BLaER1 treated with 17β-estradiol and CSF1 and Interleukin-3, amounts not matched to agents 10 nM and 100 nM (cell line): ENCODE measurements around the gene AUP1.
A peak's percentile ranks its signal among the peaks of the same experiment; 100 is the strongest.

Source experiments
- H3K27ac ChIP-seq, 11 experiments: shearing (Covaris generic); formaldehyde crosslinking; 2 replicates each; pipeline ENCODE4 v1.8.1; 2022
- H3K27me3 ChIP-seq, 11 experiments: shearing (Covaris generic); formaldehyde crosslinking; 2 replicates each; pipeline ENCODE4 v1.8.1; 2022
- H3K36me3 ChIP-seq, 11 experiments: shearing (Covaris generic); formaldehyde crosslinking; 2 replicates each; pipeline ENCODE4 v1.8.1; 2022
- H3K4me1 ChIP-seq, 10 experiments: shearing (Covaris generic); formaldehyde crosslinking; 2 replicates each; pipeline ENCODE4 v1.8.1; 2022
- H3K4me2 ChIP-seq, 11 experiments: shearing (Covaris generic); formaldehyde crosslinking; 2 replicates each; pipeline ENCODE4 v1.8.1; 2022
- H3K4me3 ChIP-seq, 10 experiments: shearing (Covaris generic); formaldehyde crosslinking; 2 replicates each; pipeline ENCODE4 v1.8.1; 2022
- H3K9ac ChIP-seq, 11 experiments: shearing (Covaris generic); formaldehyde crosslinking; 2 replicates each; pipeline ENCODE4 v1.8.1; 2022
- H3K9me3 ChIP-seq, 11 experiments: shearing (Covaris generic); formaldehyde crosslinking; replicated peaks in 1 of 11; 2 replicates each; pipeline ENCODE4 v1.8.1; 2022
- H4K20me1 ChIP-seq, 11 experiments: shearing (Covaris generic); formaldehyde crosslinking; 2 replicates each; pipeline ENCODE4 v1.8.1; 2022
- Cebpa-rat ChIP-seq, 11 experiments: shearing (Covaris generic); IDR thresholded peaks; 2 replicates each; pipeline ENCODE4 v1.8.1; 2022

AUP1 gene

DNA sequence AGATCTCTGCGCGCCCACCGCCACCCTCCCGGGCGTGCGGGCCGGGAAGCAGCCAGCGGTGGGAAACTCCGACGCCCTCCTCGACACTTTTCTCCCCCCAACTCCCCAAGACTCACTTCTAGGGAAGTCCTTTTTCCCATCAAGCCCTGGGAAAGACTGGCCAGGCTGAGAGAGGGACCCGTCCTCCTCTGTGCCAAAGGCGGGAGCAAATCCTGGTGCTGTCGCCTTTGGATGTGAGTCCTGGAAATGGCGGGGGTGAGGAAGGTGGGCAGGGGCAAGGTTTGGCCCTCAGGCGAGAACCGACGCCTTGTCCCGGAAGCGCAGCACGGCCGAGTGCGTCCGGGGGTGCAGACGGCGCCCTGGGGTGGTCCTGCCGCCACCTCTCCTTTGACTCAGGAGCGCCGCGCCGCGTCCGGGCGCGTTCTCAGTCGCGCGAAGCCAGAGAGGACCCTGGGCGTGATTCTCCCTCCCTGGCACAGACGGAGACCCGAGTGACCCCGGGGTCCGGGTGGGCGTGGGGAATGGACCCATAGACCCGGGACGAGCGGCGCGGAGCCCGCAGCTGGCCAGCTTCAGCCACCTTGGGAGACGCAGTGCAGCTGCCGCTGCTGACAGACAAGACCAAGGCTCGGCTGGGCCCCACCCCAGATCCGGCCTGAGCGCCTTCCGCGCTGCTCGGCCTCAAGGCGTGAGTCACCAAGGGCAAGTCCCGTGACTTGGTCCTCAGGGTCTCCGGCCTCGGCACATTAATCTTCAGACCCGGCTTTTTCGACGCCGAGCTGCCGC is 26.6 kb downstream of the AUP1 start:
- Histone ChIP-seq H3K27me3 (peaks cover 65 to 83% (median 80%) of the 10 kb centered on the region in 11 experiments), H3K9me3 (peaks cover 0 to 10% (median 0%) of the 10 kb centered on the region in 11 experiments; a peak in 1 of 22 replicates), H3K36me3 (peaks cover 11 to 24% (median 18%) of the 10 kb centered on the region in 11 experiments; a peak in 21 of 22 replicates), H3K4me2 (peak overlapping the region; percentile 25 to 100 (median 67)), H3K27ac (peak overlapping the region in 4 of 11 experiments; percentile 52 to 80 (median 67); a peak in 7 of 22 replicates), H3K4me3 (peak overlapping the region in 9 of 10 experiments; percentile 3 to 65 (median 37); a peak in 13 of 20 replicates), H4K20me1 (peaks cover 0 to 49% (median 13%) of the 10 kb centered on the region in 11 experiments; a peak in 12 of 22 replicates), H3K4me1 (peaks cover 22 to 65% (median 37%) of the 10 kb centered on the region in 10 experiments), H3K9ac (peak overlapping the region in 6 of 11 experiments; percentile 2 to 84 (median 61); a peak in 9 of 22 replicates)
- TF ChIP-seq Cebpa-rat (IDR thresholded peaks at IDR 0.05): no peak

- H3K4me1 ChIP-seq: peaks cover 20 to 64% (median 34%) of the 10 kb centered on the region in 10 experiments
- H3K36me3 ChIP-seq: peaks cover 11 to 24% (median 18%) of the 10 kb centered on the region in 11 experiments; a peak in 21 of 22 replicates
- H4K20me1 ChIP-seq: peaks cover 0 to 55% (median 15%) of the 10 kb centered on the region in 11 experiments; a peak in 13 of 22 replicates
- H3K4me2 ChIP-seq: peak overlapping the region in 8 of 11 experiments; percentile 39 to 100 (median 79); a peak in 13 of 22 replicates
- peaks cover 0 to 10% (median 0%) of the 10 kb centered on the region in 11 experiments; a peak in 1 of 22 replicates for H3K9me3 ChIP-seq
- peak overlapping the region in 2 of 11 experiments; percentile 70 to 80; a peak in 3 of 22 replicates for H3K27ac ChIP-seq
- peaks cover 71 to 89% (median 87%) of the 10 kb centered on the region in 11 experiments for H3K27me3 ChIP-seq
- peak overlapping the region in 3 of 11 experiments; percentile 60 to 84 (median 77); a peak in 4 of 22 replicates for H3K9ac ChIP-seq
- peak overlapping the region in 6 of 10 experiments; percentile 32 to 65 (median 52); a peak in 9 of 20 replicates for H3K4me3 ChIP-seq
- no peak for TF ChIP-seq Cebpa-rat (IDR thresholded peaks at IDR 0.05)
These were observed 27.3 kb downstream of the AUP1 start for GRCh38 chr2:74502147-74502719.

GRCh38 chr2:74501335-74502071 is 28.0 kb downstream of the AUP1 start:
- H3K9ac ChIP-seq: no peak overlapping the region
- H3K4me3 ChIP-seq: peak overlapping the region in 1 of 10 experiments; percentile 53; a peak in 1 of 20 replicates
- TF ChIP-seq Cebpa-rat (IDR thresholded peaks at IDR 0.05): no peak
- peaks cover 0 to 10% (median 0%) of the 10 kb centered on the region in 11 experiments; a peak in 1 of 22 replicates for H3K9me3 ChIP-seq
- peaks cover 11 to 27% (median 18%) of the 10 kb centered on the region in 11 experiments; a peak in 21 of 22 replicates for H3K36me3 ChIP-seq
- peaks cover 79 to 96% (median 94%) of the 10 kb centered on the region in 11 experiments for H3K27me3 ChIP-seq
- peak overlapping the region in 3 of 11 experiments; percentile 94 to 100 (median 98); a peak in 4 of 22 replicates for H3K4me2 ChIP-seq
- no peak overlapping the region for H3K27ac ChIP-seq
- H4K20me1 ChIP-seq: peaks cover 0 to 55% (median 17%) of the 10 kb centered on the region in 11 experiments; a peak in 14 of 22 replicates
- H3K4me1 ChIP-seq: peaks cover 14 to 60% (median 29%) of the 10 kb centered on the region in 10 experiments

DNA sequence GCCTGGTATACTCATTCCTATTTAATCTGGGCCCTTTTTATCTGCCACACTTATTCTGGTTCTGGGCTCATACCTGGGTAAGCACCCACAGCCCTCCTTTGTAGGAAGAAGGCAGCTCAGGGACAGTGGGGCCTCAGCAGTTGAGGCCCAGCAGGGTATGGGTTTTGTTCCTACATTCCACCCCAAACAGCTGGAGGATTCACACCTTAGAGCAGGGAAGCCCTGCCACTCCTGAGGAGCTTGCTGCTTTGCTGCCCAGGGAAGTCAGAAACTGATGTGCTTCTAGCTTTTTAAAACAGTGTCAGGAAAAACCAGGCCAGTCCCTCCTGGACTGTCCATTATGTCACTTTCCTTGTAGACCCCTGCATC is 28.9 kb downstream of the AUP1 start:
- peaks cover 5 to 22% (median 13%) of the 10 kb centered on the region in 11 experiments for H3K36me3 ChIP-seq
- H3K27me3 ChIP-seq: peaks cover 88 to 100% (median 100%) of the 10 kb centered on the region in 11 experiments
- peaks cover 5 to 50% (median 19%) of the 10 kb centered on the region in 10 experiments for H3K4me1 ChIP-seq
- TF ChIP-seq Cebpa-rat (IDR thresholded peaks at IDR 0.05): no peak
- no peak overlapping the region for H3K4me3 ChIP-seq
- H3K27ac ChIP-seq: no peak overlapping the region
- no peak overlapping the region for H3K4me2 ChIP-seq
- H4K20me1 ChIP-seq: peaks cover 0 to 56% (median 17%) of the 10 kb centered on the region in 11 experiments; a peak in 14 of 22 replicates
- H3K9ac ChIP-seq: no peak overlapping the region
- H3K9me3 ChIP-seq: peaks cover 0 to 10% (median 0%) of the 10 kb centered on the region in 11 experiments; a peak in 1 of 22 replicates

- H3K9ac ChIP-seq: no peak overlapping the region
- peaks cover 0 to 10% (median 0%) of the 10 kb centered on the region in 11 experiments; a peak in 1 of 22 replicates for H3K9me3 ChIP-seq
- TF ChIP-seq Cebpa-rat (IDR thresholded peaks at IDR 0.05): no peak
- peaks cover 0 to 56% (median 17%) of the 10 kb centered on the region in 11 experiments; a peak in 13 of 22 replicates for H4K20me1 ChIP-seq
- peaks cover 0 to 45% (median 15%) of the 10 kb centered on the region in 10 experiments; a peak in 18 of 20 replicates for H3K4me1 ChIP-seq
- no peak overlapping the region for H3K4me3 ChIP-seq
- no peak overlapping the region for H3K4me2 ChIP-seq
- peaks cover 88 to 100% (median 97%) of the 10 kb centered on the region in 11 experiments for H3K27me3 ChIP-seq
- peaks cover under 1 to 18% (median 10%) of the 10 kb centered on the region in 11 experiments; a peak in 14 of 22 replicates for H3K36me3 ChIP-seq
- H3K27ac ChIP-seq: no peak overlapping the region
These were observed 29.4 kb downstream of the AUP1 start for GRCh38 chr2:74499940-74500577.

DNA sequence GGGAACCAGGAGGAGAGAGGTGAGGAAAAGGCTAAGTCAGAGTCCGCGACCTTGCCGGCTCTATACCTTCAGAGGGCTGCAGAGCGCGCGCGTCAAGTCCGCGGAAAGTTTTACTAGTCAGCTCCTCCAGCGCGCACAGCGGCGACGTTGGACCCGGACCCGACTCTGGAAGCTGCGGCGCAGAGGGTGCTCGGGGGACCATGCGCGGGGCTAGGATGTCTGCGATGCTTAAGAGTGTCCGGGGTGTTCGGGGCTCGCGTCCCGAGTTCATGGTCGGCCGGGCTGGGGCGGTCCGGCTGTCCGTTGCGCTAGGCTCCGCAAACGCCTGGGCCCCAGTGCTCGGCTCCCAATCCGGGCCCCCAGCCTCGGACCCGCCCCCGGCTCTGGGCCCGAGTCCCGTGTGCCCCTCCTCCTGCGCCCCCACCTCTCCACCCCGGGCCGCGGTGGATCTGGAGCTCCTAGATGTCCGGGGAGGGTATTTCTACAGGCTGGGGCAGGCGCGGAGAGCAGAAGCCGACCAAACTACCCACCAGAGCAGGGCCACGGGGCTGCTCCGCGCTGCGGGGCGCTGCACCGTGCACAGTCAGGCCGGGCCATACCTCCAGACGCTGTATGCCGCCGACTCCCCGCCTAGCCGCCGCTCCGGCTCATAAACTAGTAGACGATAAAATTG is 30.1 kb downstream of the AUP1 start, which contains the start of gene LBX2:
LBX2 (minus strand) TSS at position 337 of the 673 bp plus-strand sequence; CDS start at position 271, 66 bp downstream.
- H3K27me3 ChIP-seq: peaks cover 84 to 94% (median 90%) of the 10 kb centered on the region in 11 experiments
- peaks cover 0 to 39% (median 14%) of the 10 kb centered on the region in 10 experiments; a peak in 18 of 20 replicates for H3K4me1 ChIP-seq
- no peak within 1 kb of the TSS for H3K9ac ChIP-seq
- H3K27ac ChIP-seq: no peak within 1 kb of the TSS
- H3K4me2 ChIP-seq: peak within 1 kb of the TSS in 2 of 11 experiments; percentile 5 to 6; a peak in 1 of 22 replicates
- 0 out of 20 replicates have a peak within 1 kb of the TSS, but pooled peaks of 1 of the 10 experiments have one; percentile 5 for H3K4me3 ChIP-seq
- no peak for TF ChIP-seq Cebpa-rat (IDR thresholded peaks at IDR 0.05)
- H4K20me1 ChIP-seq: peaks cover 0 to 56% (median 17%) of the 10 kb centered on the region in 11 experiments; a peak in 13 of 22 replicates
- peaks cover 0 to 10% (median 0%) of the 10 kb centered on the region in 11 experiments; a peak in 1 of 22 replicates for H3K9me3 ChIP-seq
- H3K36me3 ChIP-seq: peaks cover 2 to 19% (median 9%) of the 10 kb centered on the region in 11 experiments; a peak in 15 of 22 replicates
